Endothelial cell of umbilical vein (primary cell): ENCODE data around the gene MGAT4A. TPM values are rescaled to one million over a fixed set of nuclear protein-coding genes. Genes with fewer than 3 reads are reported as not detected.

ENCODE experiments used
- BruUV-seq: library from RNA; stranded (reverse); fragments of 400-500 nt; replicated peaks from 2 replicates; lab custom pipeline; 2021; lab: Mats Ljungman, UMichigan
- CTCF ChIA-PET: fragments of 300-600, 350-600 bp; sonication (Branson Sonifier 250); formaldehyde crosslinking; loops from one replicate; lab custom pipeline; 2021; ENCODE audit warnings: antibody characterized with exemption, inconsistent platforms; lab: Charles Lee
- POLR2A ChIA-PET: fragments of 300-600, 350-600 bp; sonication (Branson Sonifier 250); formaldehyde crosslinking; loops from one replicate; lab custom pipeline; 2021; ENCODE audit warnings: antibody characterized with exemption, inconsistent platforms; lab: Charles Lee
- DNase-seq: peaks from one replicate; pipeline ENCODE4 v3.0.0-alpha.2; 2011; ENCODE audit warnings: low read depth, low spot score
- FAIRE-seq: peaks from 2 replicates; lab custom pipeline; 2011; peaks lifted over from hg19 to GRCh38; lab: Jason Lieb, UNC
- H2AFZ ChIP-seq: 2 replicates; pipeline ENCODE4 v1.6.0; 2012; ENCODE audit warnings: low read depth, low read length, control low read depth, inconsistent platforms
- H3K27ac ChIP-seq: 2 replicates; pipeline ENCODE4 v1.5.1; 2011; ENCODE audit warnings: low read depth, mild to moderate bottlenecking, control low read depth, low read length, moderate library complexity; ENCODE audit not compliant: insufficient read depth
- H3K27me3 ChIP-seq, 2 experiments: 2 replicates each; pipeline versions ENCODE4 v1.6.0 to v1.6.1; 2011; ENCODE audit warnings: low read length in 2 of 2, mixed read lengths in 1 of 2; ENCODE audit not compliant: control insufficient read depth in 2 of 2, insufficient read depth in 2 of 2
- H3K36me3 ChIP-seq, 2 experiments: 2 replicates in 1 of 2; 3 replicates in 1 of 2; pipeline ENCODE4 v1.5.1; 2011; ENCODE audit warnings: low read length in 2 of 2, mild to moderate bottlenecking in 1 of 2, moderate library complexity in 1 of 2; ENCODE audit not compliant: control insufficient read depth in 2 of 2, insufficient read depth in 2 of 2; ENCODE audit errors: extremely low read depth in 1 of 2
- H3K4me1 ChIP-seq: 3 replicates; pipeline ENCODE4 v1.5.1; 2011; ENCODE audit warnings: mild to moderate bottlenecking, low read length; ENCODE audit not compliant: control insufficient read depth, insufficient read depth; ENCODE audit errors: extremely low read depth
- H3K4me2 ChIP-seq: 2 replicates; pipeline ENCODE4 v1.6.1; 2011; ENCODE audit warnings: low read length, control low read depth, mixed read lengths; ENCODE audit not compliant: insufficient read depth
- H3K4me3 ChIP-seq, 3 experiments: fragments of 200-600 bp in 1 of 3; sonication (generic), shearing (Covaris generic) in 1 of 3; replicated peaks in 1 of 3; 2 replicates each; pipeline ENCODE4 v1.5.1; 2011 to 2016; ENCODE audit warnings: control low read depth in 3 of 3, low read length in 3 of 3, mild to moderate bottlenecking in 2 of 3, inconsistent platforms in 1 of 3, low read depth in 1 of 3, moderate library complexity in 1 of 3; ENCODE audit not compliant: insufficient read depth in 1 of 3
- H3K79me2 ChIP-seq: 2 replicates; pipeline ENCODE4 v1.6.0; 2012; ENCODE audit warnings: low read length, inconsistent platforms; ENCODE audit not compliant: control insufficient read depth, insufficient read depth
- H3K9ac ChIP-seq: replicated peaks from 2 replicates; pipeline ENCODE3; 2011; ENCODE audit warnings: low read length, control low read depth; ENCODE audit not compliant: insufficient read depth; ENCODE audit errors: extremely low read depth
- H3K9me1 ChIP-seq: replicated peaks from 3 replicates; pipeline ENCODE4 v1.6.0; 2011; ENCODE audit warnings: mild to moderate bottlenecking, low read length; ENCODE audit not compliant: control insufficient read depth, insufficient read depth; ENCODE audit errors: extremely low read depth
- H3K9me3 ChIP-seq: replicated peaks from 2 replicates; pipeline ENCODE4 v1.5.1; 2012; ENCODE audit warnings: low read length, inconsistent platforms; ENCODE audit not compliant: control insufficient read depth, insufficient read depth
- H4K20me1 ChIP-seq: replicated peaks from 2 replicates; pipeline ENCODE3; 2011; ENCODE audit warnings: mild to moderate bottlenecking, low read length; ENCODE audit not compliant: control insufficient read depth, insufficient read depth; ENCODE audit errors: extremely low read depth
- CTCF ChIP-seq, 2 donors: IDR thresholded peaks; 1 replicate in 1 of 2; 2 replicates in 1 of 2; pipeline ENCODE4 v1.5.1; 2011; ENCODE audit warnings: low read length in 2 of 2, mild to moderate bottlenecking in 2 of 2, moderate library complexity in 2 of 2, control low read depth in 1 of 2, inconsistent platforms in 1 of 2, low read depth in 1 of 2; ENCODE audit not compliant: insufficient read depth in 1 of 2; ENCODE audit errors: extremely low read depth in 1 of 2
- EZH2 ChIP-seq: IDR thresholded peaks from 2 replicates; pipeline ENCODE4 v1.6.1; 2012; ENCODE audit warnings: borderline replicate concordance, low read depth, mild to moderate bottlenecking, moderate library complexity, low read length, inconsistent platforms; ENCODE audit not compliant: severe bottlenecking
- FOS ChIP-seq: IDR thresholded peaks from 2 replicates; pipeline ENCODE4 v1.6.1; 2011; ENCODE audit warnings: mild to moderate bottlenecking, low read length, moderate library complexity, borderline replicate concordance; ENCODE audit not compliant: insufficient read depth
- JUN ChIP-seq: IDR thresholded peaks from 2 replicates; pipeline ENCODE4 v1.6.1; 2011; ENCODE audit warnings: borderline replicate concordance, low read depth; ENCODE audit not compliant: insufficient read length, insufficient read depth
- MAX ChIP-seq: IDR thresholded peaks from 2 replicates; pipeline ENCODE4 v1.6.1; 2011; ENCODE audit not compliant: insufficient read depth, insufficient read length
- MYC ChIP-seq: IDR thresholded peaks from one replicate; pipeline ENCODE4 v1.6.1; 2011; ENCODE audit warnings: mild to moderate bottlenecking, low read depth, low read length
- POLR2A ChIP-seq: IDR thresholded peaks from 2 replicates; pipeline ENCODE4 v1.6.1; 2012; ENCODE audit warnings: low read depth, mild to moderate bottlenecking, control low read depth, low read length
- POLR2AphosphoS5 ChIP-seq: IDR thresholded peaks from 2 replicates; pipeline ENCODE4 v1.6.1; 2012; ENCODE audit warnings: low read depth, mild to moderate bottlenecking, control low read depth, low read length, moderate library complexity; ENCODE audit not compliant: insufficient read depth
- dilution Hi-C: fragments of 300-500 bp; cut with MboI; formaldehyde crosslinking; loops from one replicate; pipeline ENCODE4 v1.15.0; 2019; ENCODE audit warnings: low sequenced_read_pairs; ENCODE audit not compliant: extremely low pct_ligation_motif_present
- intact Hi-C: fragments of 100-400 bp; cut with micrococcal nuclease; formaldehyde crosslinking; loops from one replicate; pipeline ENCODE4 v1.10.0; 2022
- polyA plus RNA-seq, 4 experiments: library from polyadenylated mRNA; depleted of rRNA in 3 of 4; stranded (reverse) in 3 of 4; unstranded in 1 of 4; fragments of >200 nt; gene quantifications; 2 replicates each; pipeline versions ENCODE4 v1.2.1 to v1.2.3, GENCODE V29; 2011 to 2012; ENCODE audit warnings: missing spikeins in 1 of 4
- total RNA-seq: library from RNA; stranded (reverse); gene quantifications from 2 replicates; pipeline ENCODE4 v1.2.3, GENCODE V29; 2021

Gene MGAT4A
- total and polyA plus RNA-seq, 2 donors (not counting 3 experiments of a cell fraction or from before 2014, with no cell fraction given) = 9.2 to 42.2 TPM

GRCh38 chr2:98744595-98744994 lies 13.7 kb upstream of the MGAT4A start:
- POLR2A ChIA-PET = interaction anchor here (0.9 kb wide), 1 partner anchor 18 kb away, joined by 3 read pairs; no protein-coding TSS in a partner anchor
- dilution Hi-C loops = loop anchor here (5.0 kb wide), 1 partner anchor 33 kb away; no protein-coding TSS in a partner anchor
- no peak for FAIRE-seq

More at GRCh38 chr2:98744595-98744994, 13.7 kb upstream of the MGAT4A start:
- Histone ChIP-seq H3K27me3 (no peaks in the 10 kb centered on the region), H3K9me1 (no peaks in the 10 kb centered on the region), H3K27ac (no peak overlapping the region), H3K9me3 (no peaks in the 10 kb centered on the region), H3K9ac (no peak overlapping the region), H3K4me1 (no peaks in the 10 kb centered on the region), H3K36me3 (no peaks in the 10 kb centered on the region), H2AFZ (no peak overlapping the region), H3K4me3 (no peak overlapping the region), H3K4me2 (no peak overlapping the region), H3K79me2 (no peaks in the 10 kb centered on the region), H4K20me1 (no peaks in the 10 kb centered on the region)
- intact Hi-C loops = no loop called here
- BruUV-seq = no TSS peak
- no peak for DNase-seq
- CTCF ChIA-PET = interaction anchor here (1.0 kb wide), 1 partner anchor 14 kb away, joined by 3 read pairs; the partner anchor contains the start of gene MGAT4A
- TF ChIP-seq MYC (no peak), MAX (no peak), CTCF (IDR thresholded peaks at IDR 0.05; ENCODE audit: extremely low read depth in 1 of 2, insufficient read depth in 1 of 2, low read depth in 1 of 2, low read length in 2 of 2) (no peak), EZH2 (no peak), JUN (no peak), POLR2AphosphoS5 (no peak), FOS (no peak), POLR2A (no peak)
